HL-60 (cell line): ENCODE measurements around the gene CR2.

Experiments used
- DNase-seq, 2 experiments: peaks; one replicate each; pipeline ENCODE4 v3.0.0-alpha.2; 2010 to 2020; ENCODE audit warnings: low read depth in 1 of 2, low spot score in 1 of 2
- H3K27ac ChIP-seq: fragments of 250-450 bp; sonication (Bioruptor Pico); replicated peaks from 2 replicates; pipeline ENCODE4 v1.5.1; 2020; ENCODE audit warnings: mild to moderate bottlenecking, moderate library complexity
- H3K27me3 ChIP-seq: fragments of 250-450 bp; sonication (Bioruptor Pico); 2 replicates; pipeline ENCODE4 v1.5.1; 2021; ENCODE audit warnings: mild to moderate bottlenecking, moderate library complexity; ENCODE audit not compliant: insufficient read depth, poor library complexity, severe bottlenecking
- H3K4me3 ChIP-seq: replicated peaks from 2 replicates; pipeline ENCODE4 v1.5.1; 2011; ENCODE audit warnings: mild to moderate bottlenecking, control low read depth, low read length; ENCODE audit not compliant: insufficient read depth
- GABPA ChIP-seq: IDR thresholded peaks from 2 replicates; pipeline ENCODE4 v1.6.1; 2012; ENCODE audit warnings: low read depth
- POLR2AphosphoS5 ChIP-seq: IDR thresholded peaks from 2 replicates; pipeline ENCODE4 v1.6.1; 2012; ENCODE audit warnings: low read depth
- REST ChIP-seq: IDR thresholded peaks from 2 replicates; pipeline ENCODE4 v1.6.1; 2012; ENCODE audit warnings: low read depth; ENCODE audit not compliant: insufficient replicate concordance
- SPI1 ChIP-seq: IDR thresholded peaks from 2 replicates; pipeline ENCODE4 v1.6.1; 2012; ENCODE audit warnings: low read depth, mild to moderate bottlenecking, borderline replicate concordance
- TF ChIP-seq, protein P1 (sequence below): IDR thresholded peaks from one replicate; pipeline ENCODE4 v1.5.1; 2011; ENCODE audit warnings: low read length, control low read depth, inconsistent platforms; ENCODE audit not compliant: insufficient read depth

CR2 gene

GRCh38 chr1:207500306-207500705 lies 46.2 kb downstream of the CR2 start:
- Histone ChIP-seq H3K27ac (no peak overlapping the region), H3K4me3 (no peak overlapping the region), H3K27me3 (peaks cover 3% of the 10 kb centered on the region)
- TF ChIP-seq, protein P1, sequence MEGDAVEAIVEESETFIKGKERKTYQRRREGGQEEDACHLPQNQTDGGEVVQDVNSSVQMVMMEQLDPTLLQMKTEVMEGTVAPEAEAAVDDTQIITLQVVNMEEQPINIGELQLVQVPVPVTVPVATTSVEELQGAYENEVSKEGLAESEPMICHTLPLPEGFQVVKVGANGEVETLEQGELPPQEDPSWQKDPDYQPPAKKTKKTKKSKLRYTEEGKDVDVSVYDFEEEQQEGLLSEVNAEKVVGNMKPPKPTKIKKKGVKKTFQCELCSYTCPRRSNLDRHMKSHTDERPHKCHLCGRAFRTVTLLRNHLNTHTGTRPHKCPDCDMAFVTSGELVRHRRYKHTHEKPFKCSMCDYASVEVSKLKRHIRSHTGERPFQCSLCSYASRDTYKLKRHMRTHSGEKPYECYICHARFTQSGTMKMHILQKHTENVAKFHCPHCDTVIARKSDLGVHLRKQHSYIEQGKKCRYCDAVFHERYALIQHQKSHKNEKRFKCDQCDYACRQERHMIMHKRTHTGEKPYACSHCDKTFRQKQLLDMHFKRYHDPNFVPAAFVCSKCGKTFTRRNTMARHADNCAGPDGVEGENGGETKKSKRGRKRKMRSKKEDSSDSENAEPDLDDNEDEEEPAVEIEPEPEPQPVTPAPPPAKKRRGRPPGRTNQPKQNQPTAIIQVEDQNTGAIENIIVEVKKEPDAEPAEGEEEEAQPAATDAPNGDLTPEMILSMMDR = no peak
- TF ChIP-seq GABPA (no peak), REST (no peak), SPI1 (no peak), POLR2AphosphoS5 (no peak)
- peak in 1 of 2 experiments; percentile 5 for DNase-seq

- no peak for DNase-seq
- TF ChIP-seq GABPA (no peak), SPI1 (no peak), POLR2AphosphoS5 (no peak), REST (no peak)
- TF ChIP-seq, protein P1 = no peak
- H3K27me3 ChIP-seq = peaks cover 3% of the 10 kb centered on the region
- no peak overlapping the region for H3K4me3 ChIP-seq
- no peak overlapping the region for H3K27ac ChIP-seq
These were observed 46.9 kb downstream of the CR2 start for GRCh38 chr1:207501071-207501470.

GRCh38 chr1:207502726-207503125 lies 48.6 kb downstream of the CR2 start:
- H3K4me3 ChIP-seq = no peak overlapping the region
- no peak for DNase-seq
- TF ChIP-seq GABPA (no peak), SPI1 (no peak), POLR2AphosphoS5 (no peak), REST (no peak)
- TF ChIP-seq, protein P1 = no peak
- no peak overlapping the region for H3K27ac ChIP-seq
- peaks cover 3% of the 10 kb centered on the region for H3K27me3 ChIP-seq
